ENCODE data around the gene PDSS2. TPM values are rescaled to one million over a fixed set of nuclear protein-coding genes. Genes with fewer than 3 reads are reported as not detected.

The PDSS2 gene
- total RNA-seq, 1 experiment from 2014 or later: 17.7 TPM

GRCh38 chr6:107396211-107396610 lies 63.2 kb downstream of the PDSS2 start:
- DNase-seq (ENCODE audit: low read depth, low spot score) (no peak), ATAC-seq (no peak)
- H3K9me3 ChIP-seq (ENCODE audit: control insufficient read depth, insufficient read depth, low read depth, low read length): peaks cover 28% of the 10 kb centered on the region; the same call in 1 of the 2 replicates
- no peaks in the 10 kb centered on the region for H3K36me3 ChIP-seq (ENCODE audit: control insufficient read depth, insufficient read depth, low read length)
- BruUV-seq (replicated peaks): no TSS peak
- POLR2A ChIA-PET: no interaction called here
- CTCF ChIA-PET: interaction anchor here (0.7 kb wide), 1 partner anchor 302 kb away, joined by 6 read pairs; no protein-coding TSS in a partner anchor
- H3K27me3 ChIP-seq (ENCODE audit: control insufficient read depth, insufficient read depth, low read length): no peaks in the 10 kb centered on the region
- in situ Hi-C loops (cut with HindIII; ENCODE audit: low pct_unique_long_range_greater_than_20kb, low sequenced_read_pairs) (no loop called here), intact Hi-C loops (cut with micrococcal nuclease; ENCODE audit: unreplicated experiment) (no loop called here)
- TF ChIP-seq REST (IDR thresholded peaks at IDR 0.05; ENCODE audit: insufficient read depth in 1 of 2, low read depth in 2 of 2, low read length in 1 of 2): no peak
- no peak for TF ChIP-seq CTCF (IDR thresholded peaks at IDR 0.05)
- TF ChIP-seq TCF7L2 (IDR thresholded peaks at IDR 0.05; ENCODE audit: low read depth, low read length): no peak
- no peak for TF ChIP-seq SIN3A (IDR thresholded peaks at IDR 0.05; ENCODE audit: borderline replicate concordance, insufficient read depth, low read depth, low read length)
- H3K4me1 ChIP-seq (ENCODE audit: control insufficient read depth, insufficient read depth, low read length): no peaks in the 10 kb centered on the region
- H3K27ac ChIP-seq (ENCODE audit: low read length): no peak overlapping the region
- no peak overlapping the region for H3K4me3 ChIP-seq (ENCODE audit: low read depth in 2 of 2, low read length in 2 of 2)

- TF ChIP-seq CTCF (IDR thresholded peaks at IDR 0.05) (no peak), TCF7L2 (IDR thresholded peaks at IDR 0.05; ENCODE audit: low read depth, low read length) (no peak), REST (IDR thresholded peaks at IDR 0.05; ENCODE audit: insufficient read depth in 1 of 2, low read depth in 2 of 2, low read length in 1 of 2) (no peak), POLR2AphosphoS5 (IDR thresholded peaks at IDR 0.05; ENCODE audit: low read depth, low read length) (no peak), SIN3A (IDR thresholded peaks at IDR 0.05; ENCODE audit: borderline replicate concordance, insufficient read depth, low read depth, low read length) (no peak)
- no peak overlapping the region for H3K27ac ChIP-seq (ENCODE audit: low read length)
- ChIA-PET CTCF (no interaction called here), POLR2A (no interaction called here)
- H3K27me3 ChIP-seq (ENCODE audit: control insufficient read depth, insufficient read depth, low read length): no peaks in the 10 kb centered on the region
- ATAC-seq (no peak), DNase-seq (ENCODE audit: low read depth, low spot score) (no peak)
- no TSS peak for BruUV-seq (replicated peaks)
- intact Hi-C loops (cut with micrococcal nuclease; ENCODE audit: unreplicated experiment) (no loop called here), in situ Hi-C loops (cut with HindIII; ENCODE audit: low pct_unique_long_range_greater_than_20kb, low sequenced_read_pairs) (no loop called here)
- H3K4me3 ChIP-seq (ENCODE audit: low read depth in 2 of 2, low read length in 2 of 2): no peak overlapping the region
- H3K9me3 ChIP-seq (ENCODE audit: control insufficient read depth, insufficient read depth, low read depth, low read length): peaks cover 28% of the 10 kb centered on the region; the same call in 1 of the 2 replicates
- H3K36me3 ChIP-seq (ENCODE audit: control insufficient read depth, insufficient read depth, low read length): no peaks in the 10 kb centered on the region
- H3K4me1 ChIP-seq (ENCODE audit: control insufficient read depth, insufficient read depth, low read length): no peaks in the 10 kb centered on the region
Observed at GRCh38 chr6:107392069-107392468, 67.3 kb downstream of the PDSS2 start.

All from Panc1 (cell line).